ELF-1 (cell line): Measurements from ENCODE around the gene SPTSSB.

Experiments
- DNase-seq: peaks from one replicate; pipeline ENCODE4 v3.0.0-alpha.2; 2016; ENCODE audit warnings: low read depth, low spot score

The SPTSSB gene

GRCh38 chr3:161392853-161393252 lies 21.5 kb upstream of the SPTSSB start:
- DNase-seq: no peak

- DNase-seq: no peak
Observed at GRCh38 chr3:161390200-161390599, 18.9 kb upstream of the SPTSSB start.

DNA sequence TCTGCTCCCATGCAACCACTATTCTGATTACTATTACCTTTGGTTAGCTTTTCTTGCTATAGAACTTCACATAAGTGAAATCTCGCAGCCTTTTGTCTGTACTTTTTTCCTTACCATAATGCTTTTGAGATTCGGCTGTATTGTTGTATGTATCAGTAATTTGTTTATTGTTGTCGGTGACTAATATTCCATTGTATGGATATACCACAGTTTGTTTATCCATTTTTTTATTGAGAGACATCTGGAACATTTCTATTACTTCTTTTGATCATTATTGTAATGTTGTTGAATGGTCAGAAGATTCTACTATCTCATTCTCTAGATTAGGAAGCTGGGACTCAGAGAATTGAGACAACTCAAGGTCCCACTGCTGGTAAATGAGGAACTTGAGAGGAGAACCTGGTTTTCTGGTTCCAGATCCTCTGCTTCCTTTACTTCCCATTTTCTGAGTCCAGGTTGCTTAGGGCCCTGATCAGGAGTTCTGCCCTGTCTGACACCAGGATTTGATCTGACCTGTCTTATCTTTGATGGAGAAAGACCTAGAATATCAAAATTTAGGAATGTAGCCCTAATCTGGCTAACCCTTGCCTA lies 18.2 kb upstream of the SPTSSB start:
- no peak for DNase-seq

DNA sequence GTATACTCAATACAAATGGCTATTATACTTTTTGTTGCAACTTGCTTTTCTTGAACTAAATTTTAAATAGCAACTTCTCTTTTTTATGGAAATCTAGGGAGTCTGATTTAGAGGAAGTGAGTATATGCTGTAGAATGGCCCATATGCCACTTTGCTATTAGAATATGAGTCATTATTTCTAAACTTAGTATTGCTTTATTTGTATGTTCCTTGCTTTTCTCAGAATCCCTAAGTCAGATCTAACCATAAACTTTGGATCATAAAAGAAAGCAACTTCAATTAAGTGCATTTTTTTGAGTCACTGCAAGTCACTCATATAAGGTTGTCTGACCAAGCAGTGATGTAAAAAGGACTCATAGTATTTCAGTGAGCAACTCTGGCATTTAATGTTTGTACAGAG lies 17.5 kb upstream of the SPTSSB start:
- no peak for DNase-seq

DNA sequence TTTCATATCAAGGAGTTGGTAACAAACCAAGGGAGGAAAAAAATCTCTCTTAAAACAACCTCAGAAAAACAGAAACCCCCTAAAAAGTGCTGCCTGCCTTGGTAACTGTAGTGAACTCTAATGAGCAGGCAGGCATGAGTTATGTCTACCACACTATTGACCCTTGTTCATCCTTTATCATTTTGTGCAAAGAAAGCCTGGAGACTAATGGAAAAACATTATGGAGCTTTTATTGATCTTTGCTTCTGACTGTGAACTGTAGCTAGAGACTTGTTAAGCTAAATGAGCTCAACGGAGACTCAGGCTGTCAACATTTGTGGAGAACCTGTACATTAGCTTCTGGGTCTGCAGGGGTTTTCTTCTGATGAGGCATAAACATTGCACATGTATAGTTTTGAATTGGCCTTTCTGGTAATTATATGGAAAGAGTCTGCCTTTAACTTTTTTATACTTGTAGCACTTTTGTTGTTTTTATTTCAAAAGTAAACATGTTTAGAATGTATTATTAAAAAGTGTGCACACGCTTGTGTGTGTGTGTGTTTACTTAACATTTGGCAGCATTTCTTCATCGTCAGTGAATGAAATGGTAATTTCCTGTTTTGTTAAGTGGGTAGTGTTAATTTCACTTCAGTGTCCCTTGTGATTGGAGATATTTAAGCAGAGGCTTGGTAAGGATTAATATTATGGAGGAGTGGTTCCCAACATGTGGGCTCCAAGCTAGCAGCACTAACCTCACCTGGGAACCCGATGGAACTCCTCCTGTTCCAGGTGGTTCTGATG lies 15.9 kb upstream of the SPTSSB start:
- DNase-seq: no peak

- peak; percentile 48 for DNase-seq
Observed at GRCh38 chr3:161372321-161373260, 1.3 kb upstream of the SPTSSB start.

DNA sequence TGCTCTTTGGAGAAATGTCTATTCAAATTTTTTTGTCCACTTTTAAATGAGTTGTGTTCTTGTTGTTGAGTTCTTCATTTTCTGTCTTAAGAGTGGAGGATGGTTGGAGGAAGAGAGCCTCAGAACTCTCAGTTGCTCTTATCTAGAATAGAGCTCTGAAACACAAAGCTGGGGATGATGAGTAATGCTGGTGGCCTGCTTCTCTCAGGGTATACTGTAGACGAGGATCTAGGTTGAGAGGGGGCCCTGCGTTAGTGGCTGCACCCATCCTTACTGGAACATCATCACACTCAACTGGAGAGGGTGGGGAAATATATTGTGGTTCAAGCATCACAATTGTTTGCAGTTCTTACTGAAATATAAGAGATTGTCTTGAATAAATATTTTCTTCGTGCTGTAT lies 1.8 kb downstream of the SPTSSB start:
- no peak for DNase-seq

DNA sequence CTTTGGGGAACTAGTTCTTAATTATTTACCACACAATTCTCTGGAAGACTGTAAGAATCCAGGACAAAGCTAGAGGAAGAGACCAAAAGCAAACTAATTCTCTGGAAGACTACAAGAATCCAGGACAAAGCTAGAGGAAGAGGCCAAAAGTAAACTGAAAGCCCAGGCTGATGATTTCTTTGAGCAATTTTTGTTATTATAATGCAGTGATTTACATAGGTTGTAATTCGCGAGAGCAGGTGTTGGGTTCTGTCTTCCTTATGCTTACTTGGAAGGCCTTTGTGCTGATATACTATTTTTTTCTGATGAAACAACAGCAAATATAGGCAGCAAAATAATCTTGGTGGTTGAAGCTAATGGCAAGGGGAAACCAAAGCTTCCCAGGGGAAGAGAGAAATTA lies 5.2 kb downstream of the SPTSSB start:
- DNase-seq: no peak

DNA sequence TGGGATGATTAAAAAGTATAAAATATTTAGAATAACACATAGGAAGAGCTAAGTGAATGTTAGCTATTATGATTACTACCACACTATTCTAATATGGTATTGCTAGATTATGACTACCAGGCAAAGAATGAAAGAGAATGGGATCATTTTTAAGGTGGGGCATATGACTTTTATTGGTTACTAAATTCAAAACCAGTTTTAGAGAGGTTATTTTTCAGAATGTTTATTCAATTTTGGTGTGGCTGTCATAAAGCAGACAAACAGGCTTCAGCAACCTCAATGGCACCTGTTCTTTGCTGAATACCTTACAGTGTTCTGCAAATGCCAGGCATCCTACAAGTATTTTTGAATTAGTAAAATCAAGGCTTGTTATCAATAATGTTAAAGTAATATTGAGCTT lies 12.8 kb downstream of the SPTSSB start:
- DNase-seq: no peak

GRCh38 chr3:161356287-161356686 lies 15.0 kb downstream of the SPTSSB start:
- DNase-seq: no peak

DNA sequence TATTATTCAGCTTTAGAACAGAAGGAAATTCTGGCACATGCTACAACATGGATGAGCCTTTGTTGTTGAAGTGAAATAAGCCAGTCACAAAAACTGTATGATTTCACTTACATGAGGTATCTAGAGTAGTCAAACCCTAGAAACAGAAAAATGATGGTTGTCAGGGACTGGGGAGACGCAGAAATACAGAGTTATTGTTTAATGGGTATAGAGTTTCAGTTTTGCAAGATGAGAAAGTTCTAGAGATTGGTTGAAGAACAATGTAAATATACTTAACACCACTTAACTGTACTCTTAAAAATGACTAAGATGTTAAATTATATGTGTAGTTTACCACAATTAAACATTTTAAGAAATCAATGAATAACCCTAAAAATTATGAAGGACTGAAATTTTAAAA lies 15.8 kb downstream of the SPTSSB start:
- DNase-seq: no peak

DNA sequence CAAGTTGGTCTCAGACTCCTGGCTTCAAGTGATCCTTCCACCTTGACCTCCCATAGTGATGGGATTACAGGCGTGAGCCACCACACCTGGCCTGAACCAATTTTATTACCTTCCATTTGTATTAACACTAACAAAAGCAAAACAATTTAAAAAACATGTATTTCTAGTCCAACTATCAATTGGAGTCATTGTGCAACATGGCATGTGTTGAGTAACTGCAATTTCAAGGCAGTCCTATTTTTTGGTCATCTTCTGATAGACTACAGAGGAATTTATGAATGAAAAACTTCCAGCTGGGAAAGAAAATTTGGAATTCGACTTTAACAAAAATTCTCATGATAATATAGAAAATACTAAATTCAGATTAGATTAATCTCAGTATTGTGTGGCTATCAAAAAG lies 16.8 kb downstream of the SPTSSB start:
- no peak for DNase-seq

GRCh38 chr3:161351330-161351729 lies 20.0 kb downstream of the SPTSSB start:
- no peak for DNase-seq

- DNase-seq: no peak
Observed at GRCh38 chr3:161350916-161351315, 20.4 kb downstream of the SPTSSB start.

DNA sequence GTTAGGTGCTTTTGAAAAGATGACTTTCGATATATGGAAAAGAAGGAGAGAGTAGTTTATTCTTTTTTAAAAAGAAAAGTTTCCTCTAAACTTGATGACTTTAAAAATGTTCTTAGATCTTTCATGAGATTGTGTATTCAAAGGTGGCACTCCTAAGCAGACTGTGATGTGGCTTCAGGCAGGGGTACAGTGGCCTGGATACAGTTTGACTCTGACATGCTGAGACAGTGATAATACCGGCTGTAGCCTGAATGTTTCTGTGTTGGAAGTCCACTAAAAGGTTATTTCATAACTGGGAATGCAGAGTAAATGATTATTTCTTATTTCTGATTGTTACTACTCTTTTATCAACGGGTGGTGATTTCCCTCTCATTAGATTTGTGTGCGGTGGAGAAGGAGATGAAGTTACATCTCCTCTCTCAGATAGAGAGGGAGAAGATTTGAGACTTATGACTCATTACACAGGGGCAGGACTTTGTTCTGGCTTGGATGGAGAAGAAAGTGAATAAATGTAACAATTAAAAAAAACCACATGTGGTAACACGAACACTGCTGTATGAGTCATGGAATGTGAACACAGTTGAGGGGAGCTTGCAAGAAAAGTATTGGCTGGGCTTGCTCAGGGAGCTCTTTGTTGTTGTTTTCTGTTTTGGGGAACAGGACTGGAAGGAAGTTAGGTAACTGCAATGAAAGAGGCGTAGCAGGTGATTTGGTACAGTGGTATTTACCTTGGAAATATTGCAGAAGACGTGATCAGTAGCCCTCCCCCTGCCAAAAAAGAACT lies 21.6 kb downstream of the SPTSSB start:
- DNase-seq: no peak

- DNase-seq: no peak
Observed at GRCh38 chr3:161348796-161349400, 22.4 kb downstream of the SPTSSB start.

DNA sequence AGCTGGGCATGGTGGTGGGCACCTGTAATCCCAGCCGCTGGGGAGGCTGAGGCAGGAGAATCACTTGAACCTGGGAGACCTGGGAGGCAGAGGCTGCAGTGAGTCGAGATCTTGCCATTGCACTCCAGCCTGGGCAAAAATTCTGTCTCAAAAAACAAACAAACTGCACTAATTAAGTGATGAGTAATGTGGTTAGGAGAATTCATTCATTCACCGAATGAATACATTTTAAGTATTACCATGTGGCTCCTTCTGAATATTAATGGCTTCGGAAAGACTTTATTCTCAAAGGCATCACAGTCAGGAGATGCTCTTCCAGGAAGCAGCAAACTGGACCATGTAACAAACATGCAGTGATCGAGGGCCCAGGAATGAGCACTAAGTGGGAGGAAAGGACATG lies 23.6 kb downstream of the SPTSSB start:
- no peak for DNase-seq

DNA sequence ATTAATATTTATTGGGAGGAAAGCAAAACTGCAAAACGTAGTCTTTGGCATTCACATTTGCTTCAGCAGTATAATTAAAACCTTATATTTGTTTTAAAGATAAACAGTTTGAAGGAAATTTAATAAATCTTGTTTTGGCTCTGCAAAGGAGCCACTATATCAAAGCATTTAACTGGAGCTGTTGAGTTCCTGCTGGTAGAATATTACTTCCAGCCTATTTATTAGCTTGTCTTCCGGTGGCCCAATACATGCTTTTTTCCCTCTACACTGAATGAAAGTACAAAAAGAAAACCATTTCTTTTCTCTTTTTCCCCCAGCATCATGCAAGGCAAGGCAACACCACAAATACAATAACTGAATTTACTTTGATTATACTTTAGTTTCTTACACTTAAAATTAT lies 26.3 kb downstream of the SPTSSB start:
- DNase-seq: no peak

GRCh38 chr3:161343986-161344385 lies 27.3 kb downstream of the SPTSSB start:
- DNase-seq: no peak

DNA sequence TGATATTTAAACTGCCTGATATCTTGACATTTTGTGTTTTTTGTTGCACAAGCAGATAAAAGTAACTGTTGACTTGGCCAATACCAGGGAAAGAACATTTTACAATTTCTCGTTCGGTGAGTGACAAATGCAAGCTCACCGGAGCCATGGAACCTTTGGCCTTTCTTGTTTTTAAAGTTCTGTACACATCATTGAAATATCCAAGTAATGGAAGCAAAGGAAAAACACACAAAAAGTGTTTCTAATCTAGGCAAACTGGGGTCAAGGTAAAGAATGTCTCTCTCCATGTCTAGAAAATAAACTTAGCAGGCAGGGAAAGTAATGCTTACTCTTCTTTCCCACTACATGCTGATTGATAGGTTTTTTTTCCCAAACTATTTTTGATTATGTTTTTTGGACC lies 27.8 kb downstream of the SPTSSB start:
- DNase-seq: no peak

GRCh38 chr3:161342629-161343028 lies 28.7 kb downstream of the SPTSSB start:
- DNase-seq: no peak
